Naive thymus-derived CD4-positive, alpha-beta T cell (primary cell): ENCODE results near the gene MYCL. TPM values are rescaled to one million over a fixed set of nuclear protein-coding genes. Genes with fewer than 3 reads are reported as not detected.

Experiments
- ATAC-seq: fragments of 150-1000 bp; cut with Tn5 transposase; 2 replicates; pipeline ENCODE4 v1.10.0; 2021; ENCODE audit warnings: mild to moderate bottlenecking, moderate library complexity
- CTCF ChIA-PET: fragments of 350-600 bp; sonication (Branson Sonifier 250); formaldehyde crosslinking; loops from one replicate; lab custom pipeline; 2021; ENCODE audit warnings: antibody characterized with exemption; lab: Charles Lee
- POLR2A ChIA-PET: fragments of 350-600 bp; sonication (Branson Sonifier 250); formaldehyde crosslinking; loops from one replicate; lab custom pipeline; 2021; ENCODE audit warnings: antibody characterized with exemption, inconsistent platforms; lab: Charles Lee
- DNase-seq, 9 donors: peaks; one replicate each; pipeline versions ENCODE4 v3.0.0 to v3.0.0-alpha.2; 2020 to 2022; ENCODE audit warnings: mixed read lengths in 1 of 9
- H3K27ac ChIP-seq: one replicate; pipeline ENCODE4 v1.7.0; 2013; ENCODE audit warnings: mild to moderate bottlenecking, low read depth, low read length, moderate library complexity
- H3K27me3 ChIP-seq, 2 donors: one replicate each; pipeline ENCODE4 v1.7.0; 2013; ENCODE audit warnings: low read length in 2 of 2, mild to moderate bottlenecking in 2 of 2, moderate library complexity in 2 of 2; ENCODE audit not compliant: control insufficient read depth in 2 of 2, insufficient read depth in 2 of 2
- H3K36me3 ChIP-seq, 3 experiments: 1 replicate in 2 of 3; 2 replicates in 1 of 3; pipeline ENCODE4 v1.7.0; 2013; ENCODE audit warnings: low read length in 3 of 3, mild to moderate bottlenecking in 3 of 3, moderate library complexity in 1 of 3; ENCODE audit not compliant: insufficient read depth in 3 of 3, control insufficient read depth in 2 of 3
- H3K4me1 ChIP-seq, 2 donors: one replicate each; pipeline ENCODE4 v1.7.0; 2013; ENCODE audit warnings: low read length in 2 of 2, mild to moderate bottlenecking in 2 of 2, moderate library complexity in 1 of 2; ENCODE audit not compliant: control insufficient read depth in 2 of 2, insufficient read depth in 2 of 2
- H3K4me3 ChIP-seq: 2 replicates; pipeline ENCODE4 v1.7.0; 2013; ENCODE audit warnings: mild to moderate bottlenecking, low read length
- H3K9me3 ChIP-seq, 3 experiments: 1 replicate in 2 of 3; 2 replicates in 1 of 3; pipeline ENCODE4 v1.7.0; 2013; ENCODE audit warnings: low read length in 3 of 3; ENCODE audit not compliant: control insufficient read depth in 2 of 3
- H3K27ac Mint-ChIP-seq, 9 donors: one replicate each; pipeline ENCODE4 v1.8.0; 2020 to 2022; ENCODE audit warnings: mixed read lengths in 9 of 9, mild to moderate bottlenecking in 8 of 9, moderate library complexity in 5 of 9, inconsistent platforms in 2 of 9
- H3K27me3 Mint-ChIP-seq, 5 donors: one replicate each; pipeline ENCODE4 v1.8.0; 2021 to 2022; ENCODE audit warnings: mixed read lengths in 5 of 5, mild to moderate bottlenecking in 1 of 5
- H3K36me3 Mint-ChIP-seq, 5 donors: one replicate each; pipeline ENCODE4 v1.8.0; 2020 to 2022; ENCODE audit warnings: mixed read lengths in 5 of 5, mild to moderate bottlenecking in 3 of 5, inconsistent platforms in 1 of 5
- H3K4me1 Mint-ChIP-seq, 7 donors: one replicate each; pipeline ENCODE4 v1.8.0; 2020 to 2022; ENCODE audit warnings: mixed read lengths in 7 of 7, mild to moderate bottlenecking in 3 of 7, inconsistent platforms in 1 of 7
- H3K4me3 Mint-ChIP-seq, 10 donors: one replicate each; pipeline ENCODE4 v1.8.0; 2020 to 2022; ENCODE audit warnings: mild to moderate bottlenecking in 10 of 10, mixed read lengths in 10 of 10, moderate library complexity in 6 of 10, inconsistent platforms in 2 of 10
- H3K9me3 Mint-ChIP-seq, 11 donors: one replicate each; pipeline ENCODE4 v1.8.0; 2020 to 2022; ENCODE audit warnings: mixed read lengths in 11 of 11, mild to moderate bottlenecking in 4 of 11, inconsistent platforms in 1 of 11, moderate library complexity in 1 of 11
- intact Hi-C, 2 donors: fragments of 100-400 bp; cut with micrococcal nuclease; formaldehyde crosslinking; loops; one replicate each; pipeline ENCODE4 v1.15.1; 2023
- polyA plus RNA-seq, 2 donors: library from polyadenylated mRNA; unstranded; fragments of 300-500 nt; fragmentation: Illumina TruSeq; gene quantifications; one replicate each; pipeline ENCODE4 v1.2.3, GENCODE V29; 2021
- total RNA-seq, 6 experiments: library from RNA in 5 of 6; stranded (reverse) in 5 of 6; gene quantifications; 1 replicate in 5 of 6; 2 replicates in 1 of 6; pipeline ENCODE4 v1.2.3 and lab custom pipeline; 2021 to 2026

The MYCL gene
- total and polyA plus RNA-seq, 7 experiments from 2014 or later: 0.05 to 8.1 (median 0.46) TPM; not detected in 2

DNA sequence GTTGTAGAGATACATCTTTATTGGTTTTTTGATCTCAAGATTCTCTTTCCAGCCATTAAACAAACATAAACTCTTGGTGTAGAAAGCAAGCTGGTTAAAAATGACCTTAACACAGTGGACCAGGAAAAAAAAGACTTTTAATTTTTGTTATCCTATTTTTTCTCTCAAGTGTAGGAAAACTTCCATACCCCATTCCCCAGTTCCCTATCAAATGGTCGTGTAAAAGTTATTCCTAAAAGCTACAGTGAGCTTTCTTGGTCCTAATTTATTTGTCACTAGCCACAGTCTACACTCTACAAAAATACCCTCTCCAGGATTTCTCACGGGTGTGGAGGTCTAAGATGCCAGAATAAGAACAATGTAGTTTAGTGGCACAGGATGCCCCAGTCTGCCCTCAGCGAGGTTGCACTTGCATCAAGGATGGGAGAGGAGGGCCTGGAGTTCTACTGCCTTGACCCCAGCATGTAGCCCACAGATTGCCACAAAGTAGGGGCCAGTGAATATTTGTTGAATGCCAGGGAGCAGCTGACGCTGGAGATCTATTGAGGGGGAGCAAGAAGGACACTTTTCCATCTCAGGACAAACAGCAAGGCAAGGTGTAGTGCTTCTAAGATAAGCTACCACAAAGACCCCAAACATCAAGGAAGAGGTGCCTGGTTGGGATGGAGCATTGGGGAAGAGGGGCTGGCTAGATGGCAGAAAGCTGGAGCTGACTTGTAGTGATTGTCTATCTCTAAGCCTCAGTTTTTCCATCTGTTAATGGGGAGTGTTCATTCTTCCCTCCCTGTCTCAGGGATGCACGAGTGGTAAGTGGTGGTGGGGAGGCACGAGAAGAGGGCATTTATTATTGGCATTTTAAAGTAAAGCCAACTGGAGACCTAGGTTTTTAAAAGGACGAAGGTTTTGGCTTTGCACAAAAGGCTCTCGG is 1.8 kb downstream of the MYCL start:
- CTCF ChIA-PET: interaction anchor here (0.7 to 6.5 kb wide), 3 partner anchors 19 to 83 kb away, joined by 3 to 67 read pairs (median 3); no protein-coding TSS in a partner anchor
- H3K4me1 ChIP-seq: peaks cover 0 to 8% of the 10 kb centered on the region in 2 donors
- H3K27ac Mint-ChIP-seq: peak overlapping the region in 1 of 9 donors; percentile 51
- no peaks in the 10 kb centered on the region for H3K9me3 ChIP-seq
- peaks cover 0 to 10% (median 7%) of the 10 kb centered on the region in 7 donors for H3K4me1 Mint-ChIP-seq
- no peaks in the 10 kb centered on the region for H3K36me3 ChIP-seq
- DNase-seq: no peak
- peaks cover 33 to 73% (median 35%) of the 10 kb centered on the region in 5 donors for H3K27me3 Mint-ChIP-seq
- H3K27ac ChIP-seq: no peak overlapping the region
- H3K4me3 ChIP-seq: no peak overlapping the region
- H3K4me3 Mint-ChIP-seq: peak overlapping the region in 9 of 10 donors; percentile 43 to 77 (median 67)
- H3K9me3 Mint-ChIP-seq: peaks cover 0 to 2% (median 0%) of the 10 kb centered on the region in 11 donors
- ATAC-seq: no peak
- POLR2A ChIA-PET: interaction anchor here (0.8 to 1.2 kb wide), 2 partner anchors 27 to 82 kb away, joined by 3 read pairs; no protein-coding TSS in a partner anchor
- H3K36me3 Mint-ChIP-seq: no peaks in the 10 kb centered on the region
- intact Hi-C loops: loop anchor here (5.0 kb wide), 2 partner anchors 132 to 208 kb away; partner anchors contain the start of gene HPCAL4 (in 1 of the 2)
- peaks cover 3 to 5% of the 10 kb centered on the region in 2 donors for H3K27me3 ChIP-seq

DNA sequence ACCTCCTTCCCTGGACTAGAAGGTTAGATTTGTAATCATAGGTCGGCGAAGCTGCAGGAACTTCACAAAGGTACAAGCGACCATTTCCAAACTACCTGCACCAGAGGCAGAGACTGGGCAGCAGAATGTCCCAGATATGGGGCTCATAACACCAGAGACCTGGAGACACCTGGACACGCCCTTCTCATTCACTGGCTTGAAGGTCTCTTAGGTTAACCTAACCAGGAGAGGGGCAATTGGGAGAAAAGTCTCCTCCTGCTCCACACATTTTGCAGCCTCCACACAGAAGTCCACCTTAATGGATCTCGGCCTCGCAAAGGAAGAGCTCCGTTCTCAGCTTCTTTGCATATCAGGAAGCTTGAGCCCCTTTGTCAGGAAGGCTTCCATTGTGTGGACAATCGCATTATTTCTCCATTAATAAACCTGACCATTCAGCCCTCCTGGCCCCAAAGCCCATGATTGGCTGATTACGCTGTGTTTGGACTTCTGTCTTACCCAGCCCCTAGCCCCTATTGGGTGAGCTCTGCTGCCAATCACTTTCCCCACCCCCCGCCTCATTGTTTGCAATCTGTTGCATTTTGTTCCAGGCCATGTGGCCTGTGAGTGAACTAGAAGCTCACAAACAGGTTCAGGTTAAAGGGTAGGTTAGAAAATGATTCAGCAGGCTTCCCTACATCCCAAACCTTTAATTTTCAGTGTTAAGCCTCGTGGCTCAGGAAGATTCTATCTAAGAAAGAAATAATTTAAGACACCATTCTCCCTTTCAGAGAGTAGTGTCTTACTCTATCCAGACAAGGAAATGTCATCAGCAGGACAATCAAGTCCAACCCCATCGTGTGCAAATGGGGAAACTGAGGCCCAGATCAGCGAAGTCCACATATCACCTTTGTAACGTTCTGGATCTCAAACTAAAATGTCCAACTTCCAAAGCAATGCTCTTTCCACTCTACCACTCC is 2.8 kb downstream of the MYCL start:
- ATAC-seq: no peak
- Histone ChIP-seq H3K27me3 (peaks cover 3 to 5% of the 10 kb centered on the region in 2 donors), H3K9me3 (no peaks in the 10 kb centered on the region), H3K36me3 (no peaks in the 10 kb centered on the region), H3K4me1 (peaks cover 0 to 8% of the 10 kb centered on the region in 2 donors), H3K4me3 (no peak overlapping the region), H3K27ac (no peak overlapping the region)
- intact Hi-C loops: no loop called here
- ChIA-PET CTCF (interaction anchor here (1.1 to 6.5 kb wide), 4 partner anchors 8 to 82 kb away, joined by 3 to 67 read pairs (median 4); no protein-coding TSS in a partner anchor), POLR2A (interaction anchor here (0.6 to 1.2 kb wide), 2 partner anchors 81 to 91 kb away, joined by 3 to 4 read pairs; no protein-coding TSS in a partner anchor)
- no peak overlapping the region for H3K27ac Mint-ChIP-seq
- no peaks in the 10 kb centered on the region for H3K36me3 Mint-ChIP-seq
- H3K27me3 Mint-ChIP-seq: peaks cover 28 to 77% (median 31%) of the 10 kb centered on the region in 5 donors
- H3K4me3 Mint-ChIP-seq: no peak overlapping the region
- H3K4me1 Mint-ChIP-seq: peaks cover 0 to 10% (median 7%) of the 10 kb centered on the region in 7 donors
- peaks cover 0 to 2% (median 0%) of the 10 kb centered on the region in 11 donors for H3K9me3 Mint-ChIP-seq
- no peak for DNase-seq

DNA sequence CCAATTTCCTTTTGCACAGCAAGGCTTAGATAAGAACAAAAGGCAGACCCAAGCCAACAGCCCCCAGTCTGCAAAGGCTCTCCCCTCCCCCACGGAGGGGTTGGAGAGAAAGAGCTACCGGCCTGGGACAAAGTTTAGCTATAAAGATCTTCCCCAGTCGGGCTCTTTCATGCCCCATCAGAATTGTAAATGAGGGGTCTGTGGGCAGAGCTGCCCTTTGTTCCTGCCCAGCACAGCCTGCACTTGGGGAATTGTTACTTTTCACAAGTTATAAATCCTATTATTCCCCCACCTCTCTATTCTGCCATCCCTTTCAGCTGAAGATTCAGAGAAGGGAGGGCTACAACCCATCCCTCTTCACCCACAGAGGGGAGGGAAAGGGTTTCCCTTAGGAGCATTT is 3.5 kb downstream of the MYCL start:
- peaks cover 23 to 77% (median 33%) of the 10 kb centered on the region in 5 donors for H3K27me3 Mint-ChIP-seq
- H3K4me3 Mint-ChIP-seq: no peak overlapping the region
- no peak for DNase-seq
- Histone ChIP-seq H3K27me3 (peaks cover 3 to 5% of the 10 kb centered on the region in 2 donors), H3K4me1 (peaks cover 0 to 8% of the 10 kb centered on the region in 2 donors), H3K27ac (no peak overlapping the region), H3K4me3 (no peak overlapping the region), H3K36me3 (no peaks in the 10 kb centered on the region), H3K9me3 (no peaks in the 10 kb centered on the region)
- CTCF ChIA-PET: interaction anchor here (1.1 to 6.5 kb wide), 3 partner anchors 9 to 82 kb away, joined by 3 to 67 read pairs (median 4); no protein-coding TSS in a partner anchor
- H3K27ac Mint-ChIP-seq: no peak overlapping the region
- peaks cover 0 to 10% (median 7%) of the 10 kb centered on the region in 7 donors for H3K4me1 Mint-ChIP-seq
- H3K9me3 Mint-ChIP-seq: peaks cover 0 to 2% (median 0%) of the 10 kb centered on the region in 11 donors
- ATAC-seq: no peak
- no peaks in the 10 kb centered on the region for H3K36me3 Mint-ChIP-seq
- POLR2A ChIA-PET: interaction anchor here (1.2 kb wide), 1 partner anchor 80 kb away, joined by 3 read pairs; no protein-coding TSS in a partner anchor
- intact Hi-C loops: no loop called here

DNA sequence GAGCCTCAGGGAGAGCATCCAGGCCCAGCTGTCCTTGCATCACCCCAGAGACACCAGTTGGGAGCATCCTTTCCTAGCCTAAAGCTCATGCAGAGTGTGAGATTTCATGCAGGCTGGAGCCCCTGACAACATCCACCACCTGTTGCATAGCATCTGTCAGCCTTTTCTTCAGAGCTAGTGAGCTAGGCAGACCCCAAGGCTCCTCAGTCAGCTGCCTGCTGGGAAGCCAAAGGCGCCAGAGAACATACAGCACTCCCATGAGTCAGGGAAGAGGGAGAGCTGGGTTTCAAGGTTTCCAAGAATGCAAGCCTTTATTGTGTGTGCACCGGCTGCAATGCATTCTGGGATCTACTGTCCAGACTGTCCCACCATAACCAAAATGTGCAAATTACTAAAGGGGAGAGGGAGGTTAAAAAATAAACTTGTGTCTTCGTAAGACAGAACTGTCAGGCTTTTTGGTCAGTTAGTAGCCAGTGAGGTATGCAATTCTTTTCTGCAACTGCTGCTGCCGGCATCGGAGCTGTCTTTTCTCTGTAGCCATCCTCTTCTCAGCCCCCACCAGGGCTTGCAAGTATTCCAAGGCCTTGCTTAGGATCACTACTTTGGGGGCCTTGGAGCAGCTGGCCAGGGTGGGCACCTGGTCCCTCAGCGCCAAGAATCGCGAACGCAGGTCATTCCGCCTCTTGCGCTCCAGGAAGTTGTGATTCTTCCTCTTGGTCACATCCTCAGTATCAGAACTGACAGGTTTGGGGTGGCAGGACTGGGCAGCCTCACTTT is 4.6 kb downstream of the MYCL start:
- H3K27me3 ChIP-seq: peaks cover 3 to 5% of the 10 kb centered on the region in 2 donors
- intact Hi-C loops: no loop called here

DNA sequence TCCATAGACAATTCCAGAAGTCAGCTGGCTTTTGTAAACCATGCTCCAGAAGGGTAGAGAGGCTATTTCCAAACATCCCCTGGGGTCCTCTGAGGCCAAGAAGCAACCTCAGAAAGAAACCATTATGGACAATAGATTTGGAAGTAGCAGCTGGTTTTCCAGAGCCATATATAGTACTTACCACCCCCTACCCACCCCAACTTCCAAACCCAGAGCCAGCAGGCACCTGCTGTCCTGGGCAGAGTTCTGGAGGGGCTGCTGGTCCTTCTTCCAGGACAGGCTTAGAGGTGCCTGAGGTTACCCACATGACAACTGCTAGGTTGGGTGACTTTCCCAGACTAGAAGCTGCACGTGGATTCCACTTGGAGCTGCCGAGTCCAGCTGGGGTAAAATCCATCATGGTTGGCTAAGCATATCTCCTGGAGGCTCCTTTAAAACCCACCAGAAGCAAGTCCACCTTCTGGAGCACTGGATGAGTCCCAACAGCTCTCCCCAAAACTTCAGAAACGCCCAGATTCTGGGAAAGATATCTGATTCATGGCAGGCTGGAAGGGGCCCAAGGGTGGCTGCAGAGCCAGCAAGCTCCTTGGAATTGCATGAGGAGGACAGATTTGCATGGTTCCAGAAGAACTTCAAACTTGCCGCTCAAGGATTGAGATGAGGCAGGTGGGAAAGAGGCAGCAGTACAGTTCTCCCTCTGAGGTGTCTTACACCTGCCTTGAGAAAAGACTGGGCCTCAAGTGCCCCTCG is 5.8 kb downstream of the MYCL start:
- intact Hi-C loops: no loop called here
- POLR2A ChIA-PET: no interaction called here

More for the DNA sequence above, 4.6 kb downstream of the MYCL start:
- no peak overlapping the region for H3K4me3 Mint-ChIP-seq
- no peak overlapping the region for H3K27ac Mint-ChIP-seq
- H3K9me3 Mint-ChIP-seq: peaks cover 0 to 2% (median 0%) of the 10 kb centered on the region in 11 donors
- Histone ChIP-seq H3K9me3 (no peaks in the 10 kb centered on the region), H3K36me3 (no peaks in the 10 kb centered on the region), H3K27ac (no peak overlapping the region), H3K4me3 (no peak overlapping the region), H3K4me1 (peaks cover 0 to 4% of the 10 kb centered on the region in 2 donors)
- ChIA-PET CTCF (interaction anchor here (0.6 to 6.5 kb wide), 4 partner anchors 10 to 145 kb away, joined by 3 to 67 read pairs (median 4); no protein-coding TSS in a partner anchor), POLR2A (no interaction called here)
- H3K4me1 Mint-ChIP-seq: peaks cover 0 to 6% (median 4%) of the 10 kb centered on the region in 7 donors
- H3K36me3 Mint-ChIP-seq: no peaks in the 10 kb centered on the region
- DNase-seq: no peak
- peaks cover 27 to 76% (median 34%) of the 10 kb centered on the region in 5 donors for H3K27me3 Mint-ChIP-seq
- ATAC-seq: no peak

More for the DNA sequence above, 5.8 kb downstream of the MYCL start:
- H3K4me3 Mint-ChIP-seq: no peak overlapping the region
- H3K27ac Mint-ChIP-seq: no peak overlapping the region
- no peak for DNase-seq
- CTCF ChIA-PET: interaction anchor here (0.6 to 1.7 kb wide), 3 partner anchors 16 to 774 kb away, joined by 3 to 6 read pairs (median 6); no protein-coding TSS in a partner anchor
- H3K36me3 Mint-ChIP-seq: no peaks in the 10 kb centered on the region
- peaks cover 0 to 2% (median 0%) of the 10 kb centered on the region in 11 donors for H3K9me3 Mint-ChIP-seq
- H3K4me3 ChIP-seq: no peak overlapping the region
- no peak for ATAC-seq
- peaks cover 0 to 8% (median 4%) of the 10 kb centered on the region in 7 donors for H3K4me1 Mint-ChIP-seq
- H3K9me3 ChIP-seq: no peaks in the 10 kb centered on the region
- H3K27ac ChIP-seq: no peak overlapping the region
- peaks cover 31 to 81% (median 34%) of the 10 kb centered on the region in 5 donors for H3K27me3 Mint-ChIP-seq
- H3K36me3 ChIP-seq: no peaks in the 10 kb centered on the region
- peaks cover 0 to under 1% of the 10 kb centered on the region in 2 donors for H3K4me1 ChIP-seq
- H3K27me3 ChIP-seq: peaks cover 3 to 5% of the 10 kb centered on the region in 2 donors
